GM19043 (cell line): ENCODE data around the gene ECD.

Source experiments
- ATAC-seq: cut with Tn5 transposase; IDR thresholded peaks from one replicate; pipeline ENCODE4 v1.9.1; 2021; ENCODE audit warnings: low read depth; ENCODE audit not compliant: unreplicated experiment

Gene ECD

GRCh38 chr10:73106301-73106700 lies 61.5 kb downstream of the ECD start:
- ATAC-seq, result no peak

GRCh38 chr10:73099141-73099540 lies 68.7 kb downstream of the ECD start:
- no peak for ATAC-seq

GRCh38 chr10:73097305-73097670 lies 70.5 kb downstream of the ECD start:
- ATAC-seq, result no peak

GRCh38 chr10:73096449-73097304 lies 71.1 kb downstream of the ECD start, which contains the start of gene P4HA1:
Gene P4HA1, minus strand, starts transcription at chr10:73096866. Its CDS starts 21,983 bp downstream, at chr10:73074883.
- peak; percentile 71 for ATAC-seq

- ATAC-seq, result peak; percentile 37
These were observed 71.8 kb downstream of the ECD start for GRCh38 chr10:73096041-73096448.

- no peak for ATAC-seq
These were observed 72.3 kb downstream of the ECD start for GRCh38 chr10:73095481-73096021.

- ATAC-seq, result no peak
These were observed 72.8 kb downstream of the ECD start for GRCh38 chr10:73094986-73095480.

- no peak for ATAC-seq
These were observed 73.6 kb downstream of the ECD start for GRCh38 chr10:73093922-73094850.

GRCh38 chr10:73092830-73093229 lies 75.0 kb downstream of the ECD start:
- no peak for ATAC-seq

- no peak for ATAC-seq
These were observed 79.5 kb downstream of the ECD start for GRCh38 chr10:73088304-73088703.

GRCh38 chr10:73086816-73087215 lies 81.0 kb downstream of the ECD start:
- no peak for ATAC-seq

- no peak for ATAC-seq
These were observed 83.6 kb downstream of the ECD start for GRCh38 chr10:73084209-73084608.
